SK-N-SH (cell line): ENCODE results near the gene ADCY5. TPM values are rescaled to one million over a fixed set of nuclear protein-coding genes. Genes with fewer than 3 reads are reported as not detected.

Source experiments
- CTCF ChIA-PET: fragments of 300-600, 350-600 bp; formaldehyde crosslinking; extraction: SDS; loops from one replicate; lab custom pipeline; 2021; lab: Yijun Ruan, JAX
- POLR2A ChIA-PET: fragments of 350-600 bp; sonication (Branson Sonifier 250); formaldehyde crosslinking; extraction: SDS; loops from one replicate; lab custom pipeline; 2020; ENCODE audit warnings: antibody characterized with exemption, inconsistent platforms; lab: Yijun Ruan, JAX
- DNase-seq: peaks from one replicate; pipeline ENCODE4 v3.0.0; 2012
- H2AFZ ChIP-seq: fragments of 200-600 bp; sonication (generic); 2 replicates; pipeline ENCODE4 v1.8.1; 2016; ENCODE audit warnings: antibody characterized with exemption, mild to moderate bottlenecking, low read depth
- H3F3A ChIP-seq: fragments of 200-600 bp; sonication (generic); replicated peaks from 2 replicates; pipeline ENCODE3; 2016; ENCODE audit warnings: antibody characterized with exemption, mild to moderate bottlenecking; ENCODE audit not compliant: insufficient read depth
- H3K27ac ChIP-seq, 2 experiments: fragments of 200-500 bp in 1 of 2; fragments of 200-600 bp in 1 of 2; sonication (Bioruptor generic) in 1 of 2; sonication (generic), shearing (Covaris generic) in 1 of 2; 2 replicates each; pipeline versions ENCODE4 v1.5.1 to v1.6.1; 2014 to 2016; ENCODE audit warnings: low read depth in 2 of 2, inconsistent platforms in 1 of 2, low read length in 1 of 2, mild to moderate bottlenecking in 1 of 2, mixed read lengths in 1 of 2
- H3K27me3 ChIP-seq: fragments of 200-600 bp; sonication (generic), shearing (Covaris generic); 2 replicates; pipeline ENCODE4 v1.6.1; 2016; ENCODE audit warnings: mixed run types; ENCODE audit not compliant: insufficient read depth
- H3K36me3 ChIP-seq, 2 experiments: fragments of 200-500 bp in 1 of 2; fragments of 200-600 bp in 1 of 2; sonication (Bioruptor generic) in 1 of 2; sonication (generic) in 1 of 2; replicated peaks in 1 of 2; 2 replicates each; pipeline versions ENCODE3 to v1.5.1; 2014 to 2016; ENCODE audit warnings: low read length in 1 of 2, mild to moderate bottlenecking in 1 of 2; ENCODE audit not compliant: insufficient read depth in 2 of 2, control insufficient read depth in 1 of 2
- H3K4me1 ChIP-seq, 2 experiments: fragments of 200-500 bp in 1 of 2; fragments of 200-600 bp in 1 of 2; sonication (Bioruptor generic) in 1 of 2; sonication (generic), shearing (Covaris generic) in 1 of 2; 2 replicates each; pipeline versions ENCODE4 v1.5.1 to v1.6.1; 2014 to 2016; ENCODE audit warnings: low read depth in 1 of 2, low read length in 1 of 2, mixed run types in 1 of 2; ENCODE audit not compliant: insufficient read depth in 2 of 2, control insufficient read depth in 1 of 2
- H3K4me2 ChIP-seq: fragments of 200-600 bp; sonication (generic), shearing (Covaris generic); 2 replicates; pipeline ENCODE4 v1.6.1; 2017; ENCODE audit warnings: mixed run types
- H3K4me3 ChIP-seq, 2 experiments: fragments of 200-500 bp in 1 of 2; fragments of 200-600 bp in 1 of 2; sonication (Bioruptor generic) in 1 of 2; sonication (generic), shearing (Covaris generic) in 1 of 2; 2 replicates each; pipeline versions ENCODE4 v1.5.1 to v1.8.1; 2014 to 2016; ENCODE audit warnings: low read depth in 2 of 2, inconsistent platforms in 1 of 2, low read length in 1 of 2, mild to moderate bottlenecking in 1 of 2, mixed read lengths in 1 of 2, moderate library complexity in 1 of 2
- H3K79me2 ChIP-seq: fragments of 200-600 bp; sonication (generic); 2 replicates; pipeline ENCODE4 v1.8.1; 2017; ENCODE audit warnings: mild to moderate bottlenecking; ENCODE audit not compliant: insufficient read depth
- H3K9ac ChIP-seq: fragments of 200-600 bp; sonication (generic); 2 replicates; pipeline ENCODE4 v1.6.1; 2017; ENCODE audit warnings: mixed run types
- H3K9me2 ChIP-seq: fragments of 200-600 bp; sonication (generic); 2 replicates; pipeline ENCODE4 v1.6.1; 2017; ENCODE audit warnings: mixed run types
- H3K9me3 ChIP-seq: fragments of 200-600 bp; sonication (generic); 2 replicates; pipeline ENCODE4 v1.6.1; 2017; ENCODE audit warnings: mixed run types, mild to moderate bottlenecking, moderate library complexity
- H4K20me1 ChIP-seq: fragments of 200-600 bp; sonication (generic); 2 replicates; pipeline ENCODE4 v1.6.1; 2017; ENCODE audit warnings: mild to moderate bottlenecking, mixed run types; ENCODE audit not compliant: insufficient read depth
- ELF1 ChIP-seq: IDR thresholded peaks from 2 replicates; pipeline ENCODE4 v1.4.0; 2012
- EP300 ChIP-seq, 2 experiments: IDR thresholded peaks; 2 replicates each; pipeline versions ENCODE4 v1.4.0 to v1.6.1; 2012; ENCODE audit warnings: borderline replicate concordance in 1 of 2, low read depth in 1 of 2, low read length in 1 of 2
- GATA2 ChIP-seq: sonication (generic); formaldehyde crosslinking; IDR thresholded peaks from 2 replicates; pipeline ENCODE4 v1.5.0; 2020; ENCODE audit warnings: mild to moderate bottlenecking, missing genetic modification reagents
- JUND ChIP-seq: IDR thresholded peaks from 2 replicates; pipeline ENCODE4 v1.4.0; 2012
- MXI1 ChIP-seq: IDR thresholded peaks from 2 replicates; pipeline ENCODE4 v1.6.1; 2012; ENCODE audit warnings: mild to moderate bottlenecking, low read depth, low read length, improper control_type of control experiment
- POLR2AphosphoS5 ChIP-seq: IDR thresholded peaks from 2 replicates; pipeline ENCODE4 v1.6.1; 2012; ENCODE audit warnings: low read depth, low read length
- RAD21 ChIP-seq: IDR thresholded peaks from 2 replicates; pipeline ENCODE4 v1.6.1; 2012; ENCODE audit warnings: mild to moderate bottlenecking, low read length
- RFX5 ChIP-seq: IDR thresholded peaks from 2 replicates; pipeline ENCODE4 v1.6.1; 2012; ENCODE audit warnings: mild to moderate bottlenecking, improper control_type of control experiment, low read length
- SIN3A ChIP-seq: IDR thresholded peaks from 2 replicates; pipeline ENCODE4 v1.6.1; 2012; ENCODE audit warnings: low read depth, mild to moderate bottlenecking, low read length, moderate library complexity, borderline replicate concordance
- SMC3 ChIP-seq: IDR thresholded peaks from 2 replicates; pipeline ENCODE4 v1.6.1; 2012; ENCODE audit warnings: low read depth, low read length, improper control_type of control experiment
- WGBS: methylation state at CpG from one replicate; pipeline ENCODE4 v1.1.6; 2017; ENCODE audit warnings: low lambda C conversion rate; 5-methylcytosine and 5-hydroxymethylcytosine counted together
- polyA plus RNA-seq, 3 experiments: library from polyadenylated mRNA; depleted of rRNA; stranded (reverse); fragments of >200 nt; gene quantifications; 2 replicates each; pipeline ENCODE4 v1.2.3, GENCODE V29; 2012
- TF ChIP-seq, protein P1 (sequence below): IDR thresholded peaks from 2 replicates; pipeline ENCODE4 v1.6.1; 2012; ENCODE audit warnings: mild to moderate bottlenecking, low read depth, low read length, moderate library complexity
- TF ChIP-seq, protein P2 (sequence below): IDR thresholded peaks from 2 replicates; pipeline ENCODE4 v1.4.0; 2012; ENCODE audit warnings: low read depth, borderline replicate concordance

ADCY5 gene
- polyA plus RNA-seq, 1 of the 3 experiments (the other 2 are of a cell fraction): 0.21 TPM

- TF ChIP-seq, protein P1, sequence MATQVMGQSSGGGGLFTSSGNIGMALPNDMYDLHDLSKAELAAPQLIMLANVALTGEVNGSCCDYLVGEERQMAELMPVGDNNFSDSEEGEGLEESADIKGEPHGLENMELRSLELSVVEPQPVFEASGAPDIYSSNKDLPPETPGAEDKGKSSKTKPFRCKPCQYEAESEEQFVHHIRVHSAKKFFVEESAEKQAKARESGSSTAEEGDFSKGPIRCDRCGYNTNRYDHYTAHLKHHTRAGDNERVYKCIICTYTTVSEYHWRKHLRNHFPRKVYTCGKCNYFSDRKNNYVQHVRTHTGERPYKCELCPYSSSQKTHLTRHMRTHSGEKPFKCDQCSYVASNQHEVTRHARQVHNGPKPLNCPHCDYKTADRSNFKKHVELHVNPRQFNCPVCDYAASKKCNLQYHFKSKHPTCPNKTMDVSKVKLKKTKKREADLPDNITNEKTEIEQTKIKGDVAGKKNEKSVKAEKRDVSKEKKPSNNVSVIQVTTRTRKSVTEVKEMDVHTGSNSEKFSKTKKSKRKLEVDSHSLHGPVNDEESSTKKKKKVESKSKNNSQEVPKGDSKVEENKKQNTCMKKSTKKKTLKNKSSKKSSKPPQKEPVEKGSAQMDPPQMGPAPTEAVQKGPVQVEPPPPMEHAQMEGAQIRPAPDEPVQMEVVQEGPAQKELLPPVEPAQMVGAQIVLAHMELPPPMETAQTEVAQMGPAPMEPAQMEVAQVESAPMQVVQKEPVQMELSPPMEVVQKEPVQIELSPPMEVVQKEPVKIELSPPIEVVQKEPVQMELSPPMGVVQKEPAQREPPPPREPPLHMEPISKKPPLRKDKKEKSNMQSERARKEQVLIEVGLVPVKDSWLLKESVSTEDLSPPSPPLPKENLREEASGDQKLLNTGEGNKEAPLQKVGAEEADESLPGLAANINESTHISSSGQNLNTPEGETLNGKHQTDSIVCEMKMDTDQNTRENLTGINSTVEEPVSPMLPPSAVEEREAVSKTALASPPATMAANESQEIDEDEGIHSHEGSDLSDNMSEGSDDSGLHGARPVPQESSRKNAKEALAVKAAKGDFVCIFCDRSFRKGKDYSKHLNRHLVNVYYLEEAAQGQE: no peak
These were observed 117.2 kb downstream of the ADCY5 start (continued) for GRCh38 chr3:123331651-123332050.

DNA sequence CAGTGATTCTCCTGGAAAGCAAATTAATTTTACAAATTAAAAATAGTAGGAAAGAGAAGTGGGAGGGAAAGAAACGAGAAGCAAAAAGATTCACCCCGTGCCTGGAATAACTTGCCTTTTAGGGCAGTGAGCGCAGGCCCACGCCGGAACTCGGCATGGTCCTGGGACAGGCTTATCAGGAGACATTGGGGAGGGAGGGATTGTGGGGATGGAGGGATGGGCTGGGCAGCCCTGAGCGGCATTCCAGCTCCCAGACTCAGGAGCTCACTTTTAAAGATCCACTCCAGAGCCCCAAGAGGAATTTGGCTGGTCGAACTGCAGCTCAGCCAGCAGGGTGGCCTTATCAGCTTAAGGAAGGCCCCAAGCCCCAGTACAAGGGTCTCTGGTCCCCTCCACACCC, 117.9 kb downstream of the ADCY5 start:
- Histone ChIP-seq H3F3A (no peaks in the 10 kb centered on the region), H3K36me3 (no peaks in the 10 kb centered on the region), H3K9ac (no peak overlapping the region), H3K4me2 (no peak overlapping the region), H3K4me1 (peaks cover 0 to 8% of the 10 kb centered on the region in 2 experiments; a peak in 1 of 4 replicates), H3K79me2 (no peaks in the 10 kb centered on the region), H3K9me2 (no peaks in the 10 kb centered on the region), H2AFZ (no peak overlapping the region), H3K27ac (no peak overlapping the region), H4K20me1 (no peaks in the 10 kb centered on the region), H3K27me3 (peaks cover 5% of the 10 kb centered on the region), H3K4me3 (no peak overlapping the region), H3K9me3 (no peaks in the 10 kb centered on the region)
- WGBS: 80% methylated on average over 8 of the region's 8 CpGs
- TF ChIP-seq MXI1 (no peak), SIN3A (no peak), RFX5 (no peak), JUND (no peak), SMC3 (no peak), GATA2 (CRISPR knock-in tag) (no peak), POLR2AphosphoS5 (no peak), RAD21 (no peak), ELF1 (no peak), EP300 (IDR thresholded peaks at IDR 0.05; ENCODE audit: borderline replicate concordance in 1 of 2, low read depth in 1 of 2, low read length in 1 of 2) (no peak)
- TF ChIP-seq, protein P2, sequence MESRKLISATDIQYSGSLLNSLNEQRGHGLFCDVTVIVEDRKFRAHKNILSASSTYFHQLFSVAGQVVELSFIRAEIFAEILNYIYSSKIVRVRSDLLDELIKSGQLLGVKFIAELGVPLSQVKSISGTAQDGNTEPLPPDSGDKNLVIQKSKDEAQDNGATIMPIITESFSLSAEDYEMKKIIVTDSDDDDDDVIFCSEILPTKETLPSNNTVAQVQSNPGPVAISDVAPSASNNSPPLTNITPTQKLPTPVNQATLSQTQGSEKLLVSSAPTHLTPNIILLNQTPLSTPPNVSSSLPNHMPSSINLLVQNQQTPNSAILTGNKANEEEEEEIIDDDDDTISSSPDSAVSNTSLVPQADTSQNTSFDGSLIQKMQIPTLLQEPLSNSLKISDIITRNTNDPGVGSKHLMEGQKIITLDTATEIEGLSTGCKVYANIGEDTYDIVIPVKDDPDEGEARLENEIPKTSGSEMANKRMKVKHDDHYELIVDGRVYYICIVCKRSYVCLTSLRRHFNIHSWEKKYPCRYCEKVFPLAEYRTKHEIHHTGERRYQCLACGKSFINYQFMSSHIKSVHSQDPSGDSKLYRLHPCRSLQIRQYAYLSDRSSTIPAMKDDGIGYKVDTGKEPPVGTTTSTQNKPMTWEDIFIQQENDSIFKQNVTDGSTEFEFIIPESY: no peak
- CTCF ChIA-PET: interaction anchor here (0.7 to 16.2 kb wide), 5 partner anchors 23 to 221 kb away, joined by 3 to 275 read pairs (median 3); no protein-coding TSS in a partner anchor
- POLR2A ChIA-PET: no interaction called here
- no peak for DNase-seq
